Mucosa of descending colon (tissue), 3 donors: ENCODE results near the gene WDR47. TPM values are rescaled to one million over a fixed set of nuclear protein-coding genes. Genes with fewer than 3 reads are reported as not detected.

ENCODE experiments used
- ATAC-seq: fragments of 200-7000 bp; cut with Tn5 transposase; one replicate; pipeline ENCODE4 v1.9.1; 2020; ENCODE audit warnings: mild to moderate bottlenecking, moderate library complexity
- DNase-seq, 3 donors: peaks; one replicate each; pipeline ENCODE4 v3.0.0-alpha.2; 2020
- H3K36me3 ChIP-seq: fragments of 200-600 bp; one replicate; pipeline ENCODE4 v1.8.0; 2021; ENCODE audit warnings: low read depth, mild to moderate bottlenecking
- H3K4me1 ChIP-seq: fragments of 200-600 bp; one replicate; pipeline ENCODE4 v1.8.0; 2021; ENCODE audit warnings: low read depth, mild to moderate bottlenecking
- H3K4me3 ChIP-seq: fragments of 200-600 bp; one replicate; pipeline ENCODE4 v1.8.0; 2021; ENCODE audit warnings: mild to moderate bottlenecking
- H3K9me3 ChIP-seq: fragments of 200-600 bp; one replicate; pipeline ENCODE4 v1.8.0; 2021; ENCODE audit warnings: mild to moderate bottlenecking
- intact Hi-C, 2 donors: fragments of 100-400 bp; cut with DNase I in 1 of 2; cut with micrococcal nuclease in 1 of 2; formaldehyde crosslinking; loops; one replicate each; pipeline versions ENCODE4 v1.11.0 to v1.11.1; 2022; cut with DNase I, micrococcal nuclease
- total RNA-seq, 3 donors: library from RNA; stranded (reverse); fragmentation: NEBNext Ultra II Directional in 2 of 3; extraction: Animal tissue kit (Norgen Biotek cat#: 25700) in 2 of 3; gene quantifications; one replicate each; pipeline versions ENCODE4 v1.2.1 to v1.2.4, GENCODE V29; 2021 to 2023
- TF ChIP-seq, protein P1 (sequence below): fragments of 200-600 bp; IDR thresholded peaks from one replicate; pipeline ENCODE4 v1.8.0; 2022; ENCODE audit warnings: antibody characterized with exemption, mild to moderate bottlenecking
- donor health status: DM: no; HTN: no; CAD: no; lungs with moderate emphysema.
- donor health status: DM: no; HTN: no; CAD: no.
- donor health status: DM: no; HTN: yes; CAD: no.

Gene WDR47
- total RNA-seq, 3 donors from 2014 or later = 6.5 to 25.4 (median 7.5) TPM

DNA sequence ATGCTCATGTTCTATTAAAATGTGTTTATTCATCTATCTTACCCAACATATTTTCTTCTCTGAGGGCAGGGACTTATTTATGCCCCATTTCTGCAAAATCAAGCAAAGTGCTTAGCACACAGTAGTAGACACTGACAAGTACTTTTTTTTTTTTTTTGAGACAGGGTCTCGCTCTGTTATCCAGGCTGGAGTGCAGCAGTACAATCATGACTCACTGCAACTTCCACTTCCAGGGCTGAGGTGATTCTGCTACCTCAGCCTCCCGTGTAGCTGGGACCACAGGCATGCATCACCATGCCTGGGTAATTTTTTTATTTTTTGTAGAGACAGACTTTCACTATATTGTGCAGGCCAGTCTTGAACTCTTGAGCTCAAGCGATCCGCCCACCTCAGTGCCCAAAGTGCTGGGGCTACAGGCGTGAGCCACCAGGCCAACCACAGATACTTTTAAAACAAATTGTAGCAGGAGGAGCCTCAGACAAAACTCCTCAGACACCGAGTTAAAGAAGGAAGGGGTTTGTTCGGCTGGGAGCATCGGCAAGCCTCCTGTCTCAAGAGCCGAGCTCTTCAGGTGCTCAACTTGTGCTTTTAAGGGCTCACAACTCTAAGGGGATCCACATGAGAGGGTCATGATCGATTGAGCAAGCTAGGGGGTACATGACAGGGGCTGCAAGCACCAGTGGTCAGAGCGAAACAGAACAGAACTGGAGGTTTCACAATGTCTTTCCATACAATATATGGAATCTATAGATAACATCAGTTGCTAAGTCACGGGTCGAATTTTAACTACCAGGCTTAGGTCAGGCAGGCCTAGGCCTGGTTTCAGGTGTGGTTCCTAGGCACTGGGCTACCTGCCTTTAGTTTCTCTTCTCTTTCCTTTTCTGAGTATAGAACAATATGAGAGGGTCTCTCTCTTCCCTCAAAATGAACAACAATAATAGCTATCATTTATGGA is 42.9 kb upstream of the WDR47 start:
- H3K9me3 ChIP-seq = no peaks in the 10 kb centered on the region
- no peak for DNase-seq
- no peak overlapping the region for H3K4me3 ChIP-seq
- no peaks in the 10 kb centered on the region for H3K36me3 ChIP-seq
- no peak for ATAC-seq
- TF ChIP-seq, protein P1, sequence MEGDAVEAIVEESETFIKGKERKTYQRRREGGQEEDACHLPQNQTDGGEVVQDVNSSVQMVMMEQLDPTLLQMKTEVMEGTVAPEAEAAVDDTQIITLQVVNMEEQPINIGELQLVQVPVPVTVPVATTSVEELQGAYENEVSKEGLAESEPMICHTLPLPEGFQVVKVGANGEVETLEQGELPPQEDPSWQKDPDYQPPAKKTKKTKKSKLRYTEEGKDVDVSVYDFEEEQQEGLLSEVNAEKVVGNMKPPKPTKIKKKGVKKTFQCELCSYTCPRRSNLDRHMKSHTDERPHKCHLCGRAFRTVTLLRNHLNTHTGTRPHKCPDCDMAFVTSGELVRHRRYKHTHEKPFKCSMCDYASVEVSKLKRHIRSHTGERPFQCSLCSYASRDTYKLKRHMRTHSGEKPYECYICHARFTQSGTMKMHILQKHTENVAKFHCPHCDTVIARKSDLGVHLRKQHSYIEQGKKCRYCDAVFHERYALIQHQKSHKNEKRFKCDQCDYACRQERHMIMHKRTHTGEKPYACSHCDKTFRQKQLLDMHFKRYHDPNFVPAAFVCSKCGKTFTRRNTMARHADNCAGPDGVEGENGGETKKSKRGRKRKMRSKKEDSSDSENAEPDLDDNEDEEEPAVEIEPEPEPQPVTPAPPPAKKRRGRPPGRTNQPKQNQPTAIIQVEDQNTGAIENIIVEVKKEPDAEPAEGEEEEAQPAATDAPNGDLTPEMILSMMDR = no peak
- peaks cover 3% of the 10 kb centered on the region for H3K4me1 ChIP-seq
- intact Hi-C loops = no loop called here

DNA sequence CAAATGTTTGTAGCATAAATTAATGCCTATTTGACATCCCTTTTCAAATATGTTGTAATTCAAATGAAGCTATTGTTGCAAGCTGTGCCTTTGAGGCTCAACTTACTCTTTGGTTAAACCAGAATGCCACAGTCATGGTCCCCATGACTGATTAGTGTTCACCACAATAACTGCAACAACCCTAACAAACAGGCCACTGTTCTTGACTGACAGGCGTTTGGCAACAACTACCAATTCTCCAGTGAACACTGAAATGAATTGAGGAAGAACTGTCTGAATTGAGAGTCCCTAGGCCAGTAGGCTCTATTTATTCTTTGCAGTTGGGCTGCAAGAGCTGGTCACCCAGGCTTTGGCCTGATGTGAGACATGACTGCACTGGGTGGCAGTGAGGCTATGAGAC is 42.0 kb upstream of the WDR47 start:
- ATAC-seq (no peak), DNase-seq (no peak)
- TF ChIP-seq, protein P1 = no peak
- Histone ChIP-seq H3K4me3 (no peak overlapping the region), H3K36me3 (no peaks in the 10 kb centered on the region), H3K4me1 (peaks cover 2% of the 10 kb centered on the region), H3K9me3 (no peaks in the 10 kb centered on the region)
- intact Hi-C loops = no loop called here

DNA sequence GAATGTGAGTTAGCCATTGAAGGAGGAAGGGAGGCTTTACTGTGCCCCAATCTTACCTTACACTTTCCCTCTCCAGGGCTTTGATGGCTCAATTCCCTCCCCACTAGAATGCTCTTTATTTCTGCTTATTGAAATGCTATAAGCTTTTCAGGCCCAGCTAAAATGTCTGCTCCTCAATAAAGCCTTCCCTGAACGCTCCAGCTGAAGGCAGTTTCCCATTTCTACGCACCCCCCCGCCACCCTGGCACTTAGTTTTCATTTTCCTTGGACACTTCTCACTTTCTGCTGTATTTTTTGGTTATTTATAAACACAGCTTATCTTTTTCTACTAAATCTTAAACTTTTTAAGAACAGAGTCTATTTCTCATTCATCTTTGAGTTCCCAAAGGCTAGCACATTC is 41.6 kb upstream of the WDR47 start:
- TF ChIP-seq, protein P1 = no peak
- Histone ChIP-seq H3K9me3 (no peaks in the 10 kb centered on the region), H3K4me1 (peaks cover 2% of the 10 kb centered on the region), H3K4me3 (no peak overlapping the region), H3K36me3 (no peaks in the 10 kb centered on the region)
- intact Hi-C loops = no loop called here
- DNase-seq = no peak
- no peak for ATAC-seq

DNA sequence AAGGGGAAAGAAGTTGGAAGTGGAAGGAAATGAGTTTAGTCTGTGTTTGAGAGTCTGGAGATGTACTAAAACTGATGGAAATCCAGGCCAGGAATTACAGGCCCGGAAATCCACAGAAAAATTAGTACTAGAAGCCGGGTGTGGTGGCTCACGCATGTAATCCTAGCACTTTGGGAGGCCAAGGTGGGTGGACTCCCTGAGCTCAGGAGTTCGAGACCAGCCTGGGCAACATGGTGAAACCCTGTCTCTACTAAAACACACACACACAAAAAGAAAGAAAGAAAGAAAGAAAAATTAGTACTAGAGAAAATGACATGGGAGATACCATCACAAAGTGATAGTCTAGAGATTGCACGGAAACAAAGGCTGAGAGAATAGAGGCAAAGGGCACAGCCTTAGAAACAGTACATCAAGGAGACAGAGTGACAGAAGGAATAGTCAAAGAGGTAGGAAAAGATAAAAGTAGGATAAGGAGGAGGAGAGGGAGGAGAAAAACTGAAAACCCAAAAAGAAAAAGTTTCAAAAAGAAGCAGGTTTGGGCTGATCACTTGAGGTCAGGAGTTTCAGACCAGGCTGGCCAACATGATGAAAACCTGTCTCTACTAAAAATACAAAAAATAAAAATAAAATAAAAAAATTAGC is 38.7 kb upstream of the WDR47 start:
- H3K4me3 ChIP-seq = no peak overlapping the region
- no peak for ATAC-seq

DNA sequence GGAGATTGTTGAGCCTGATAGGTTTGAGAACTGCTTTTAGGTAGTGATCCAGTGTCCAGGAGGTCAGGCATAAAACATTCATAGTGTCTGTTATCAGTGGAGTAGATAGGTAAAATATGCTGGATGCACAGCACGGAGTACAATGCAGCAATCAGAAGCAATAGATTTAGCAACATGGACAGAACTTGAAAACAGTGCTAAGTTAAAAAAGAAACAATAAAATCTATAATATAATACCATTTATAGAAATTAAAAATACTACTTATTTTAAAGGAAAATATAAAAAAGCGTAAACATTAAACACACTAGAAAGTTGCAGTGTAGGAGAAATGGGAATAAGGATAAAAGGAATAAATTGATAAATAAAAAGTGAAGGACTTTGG is 37.3 kb upstream of the WDR47 start:
- TF ChIP-seq, protein P1 = no peak
- intact Hi-C loops = no loop called here
- DNase-seq (no peak), ATAC-seq (no peak)
- Histone ChIP-seq H3K4me3 (no peak overlapping the region), H3K4me1 (peaks cover 9% of the 10 kb centered on the region), H3K9me3 (no peaks in the 10 kb centered on the region), H3K36me3 (no peaks in the 10 kb centered on the region)

More for the DNA sequence above, 38.7 kb upstream of the WDR47 start:
- Histone ChIP-seq H3K4me1 (peaks cover 2% of the 10 kb centered on the region), H3K36me3 (no peaks in the 10 kb centered on the region), H3K9me3 (no peaks in the 10 kb centered on the region)
- intact Hi-C loops = no loop called here
- no peak for DNase-seq
- TF ChIP-seq, protein P1 = no peak
